ENCODE results near the gene LRRC61.

Gene LRRC61

GRCh38 chr7:150358433-150358832 lies 35.3 kb downstream of the LRRC61 start:
- DNase-seq, result no peak

DNA sequence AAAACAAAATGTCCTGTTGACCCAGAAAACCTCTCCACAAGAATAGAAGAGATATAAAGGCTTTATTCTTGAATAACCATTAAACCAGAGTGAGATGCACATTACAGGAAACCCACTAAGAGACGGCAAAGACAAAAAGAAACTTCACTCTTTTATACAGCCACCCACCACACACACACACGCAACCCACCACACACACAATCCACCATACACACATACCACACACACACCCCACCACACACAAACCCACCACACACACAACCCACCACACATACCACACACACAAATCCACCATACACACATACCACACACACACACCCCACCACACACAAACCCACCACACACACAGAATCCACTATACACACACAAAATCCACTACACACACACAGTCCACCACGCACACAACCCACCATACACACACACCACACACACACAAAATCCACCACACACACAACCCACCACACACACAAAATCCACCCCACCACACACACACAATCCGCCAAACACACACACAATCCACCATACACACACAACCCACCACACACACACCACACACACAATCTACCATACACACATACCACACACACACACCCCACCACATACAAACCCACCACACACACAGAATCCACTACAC lies 36.0 kb downstream of the LRRC61 start:
- DNase-seq, result no peak

GRCh38 chr7:150359622-150360362 lies 36.6 kb downstream of the LRRC61 start:
- no peak for DNase-seq

DNA sequence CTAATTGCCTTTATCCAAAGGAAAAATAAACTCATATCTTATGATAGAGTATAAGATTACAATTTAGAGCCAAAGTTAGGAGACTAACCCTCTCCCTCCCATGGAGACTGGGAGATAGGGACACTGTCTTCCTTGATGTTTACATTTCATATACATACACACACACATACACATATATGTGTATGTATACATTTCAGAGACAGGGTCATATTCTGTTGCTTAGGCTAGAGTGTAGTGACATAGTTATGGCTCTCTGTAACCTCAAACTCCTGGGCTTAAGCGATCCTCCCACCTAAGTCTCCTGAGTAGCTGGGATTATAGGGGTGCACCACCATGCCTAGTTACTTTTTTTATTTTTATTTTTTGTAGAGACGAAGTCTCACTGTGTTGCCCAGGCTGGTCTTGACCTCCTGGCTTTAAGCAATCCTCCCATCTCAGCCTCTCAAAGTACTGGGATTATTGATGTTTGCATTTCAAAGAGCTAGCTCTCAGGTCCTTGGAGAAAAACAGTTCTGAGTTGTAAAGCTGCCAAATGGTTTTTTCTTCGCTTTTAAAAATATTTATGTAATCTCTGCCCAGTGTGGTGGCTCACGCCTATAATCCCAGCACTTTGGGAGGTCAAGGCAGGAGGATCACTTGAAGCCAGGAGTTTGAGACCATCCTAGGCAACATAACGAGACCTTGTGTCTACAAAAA lies 37.4 kb downstream of the LRRC61 start:
- DNase-seq, result no peak

- no peak for DNase-seq
Observed at GRCh38 chr7:150361402-150361801, 38.2 kb downstream of the LRRC61 start.

DNA sequence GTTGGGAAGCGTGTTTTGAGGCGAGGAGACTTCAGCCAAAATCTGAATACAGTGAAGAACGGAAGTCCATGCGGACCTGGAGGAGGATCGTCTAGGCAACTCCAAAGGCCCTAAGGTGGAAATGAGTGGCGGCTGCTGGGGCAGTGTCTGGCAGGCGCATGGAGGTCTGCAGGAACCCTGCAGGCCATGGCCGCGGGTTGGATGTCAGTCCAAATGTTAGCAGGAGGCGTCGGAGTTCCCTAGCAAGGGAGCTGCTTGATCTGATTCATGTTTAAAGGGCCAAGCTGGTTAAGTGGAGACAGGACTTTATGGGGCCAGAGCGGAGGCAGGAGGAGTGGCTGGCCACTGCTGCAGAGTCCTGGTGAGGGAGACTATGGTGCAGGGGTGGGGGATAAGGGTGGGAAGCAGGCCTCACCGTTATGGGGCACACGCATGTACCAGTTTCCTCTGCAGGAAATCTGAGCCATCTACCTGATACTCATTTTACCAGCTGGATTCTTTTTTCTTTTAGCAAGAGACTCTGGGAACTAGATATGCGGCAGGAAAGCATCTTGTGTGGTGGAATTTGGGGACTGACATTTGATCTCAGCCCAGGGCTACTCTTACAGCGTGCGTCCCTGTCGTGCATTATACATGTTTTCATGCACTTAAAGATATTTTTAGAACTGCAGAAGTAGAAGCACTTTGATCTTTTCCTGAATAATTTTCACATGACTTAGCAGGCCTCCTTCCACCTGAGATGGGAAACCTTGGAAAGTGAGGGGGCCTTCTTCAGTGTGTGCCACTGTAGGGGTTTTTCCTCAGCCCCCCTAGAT lies 38.9 kb downstream of the LRRC61 start:
- DNase-seq, result no peak

GRCh38 chr7:150363370-150363769 lies 40.2 kb downstream of the LRRC61 start:
- no peak for DNase-seq

GRCh38 chr7:150363872-150364271 lies 40.7 kb downstream of the LRRC61 start:
- DNase-seq, result no peak

- no peak for DNase-seq
Observed at GRCh38 chr7:150365194-150365593, 42.0 kb downstream of the LRRC61 start.

DNA sequence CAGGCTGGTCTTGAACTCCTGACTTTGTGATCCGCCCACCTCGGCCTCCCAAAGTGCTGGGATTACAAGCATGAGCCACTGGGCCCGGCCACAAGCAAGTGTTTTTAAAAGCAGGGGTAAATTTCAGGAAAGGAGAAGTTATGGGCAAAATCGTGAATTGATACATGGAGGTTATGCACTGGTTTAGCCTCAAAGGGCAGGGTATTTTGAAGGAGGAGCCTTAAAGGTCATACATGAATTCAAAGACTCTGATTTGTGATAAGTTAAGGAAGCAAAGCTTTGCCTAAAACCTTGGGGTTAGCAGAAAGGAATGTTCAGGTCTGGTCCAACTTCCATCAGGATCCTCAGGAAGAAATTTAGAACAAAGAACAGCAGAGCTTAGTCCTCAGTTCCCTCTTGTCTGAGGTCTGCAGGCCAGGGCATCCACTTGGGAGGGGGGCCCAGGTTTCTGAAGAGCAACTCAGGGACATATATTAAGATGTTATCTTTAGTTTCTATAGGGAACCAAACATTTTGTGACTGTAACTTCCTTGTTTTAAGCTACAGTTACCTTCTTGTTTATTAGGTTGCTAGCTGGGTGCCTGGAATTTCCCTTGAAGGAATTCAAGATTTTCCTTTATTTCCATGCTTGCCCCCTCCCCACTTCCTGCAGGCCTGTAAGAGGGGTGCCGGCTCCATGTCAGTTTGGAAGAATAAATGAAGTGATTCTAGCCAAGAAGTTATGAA lies 42.7 kb downstream of the LRRC61 start:
- no peak for DNase-seq

- peak; percentile 30 for DNase-seq
Observed at GRCh38 chr7:150367677-150368095, 44.5 kb downstream of the LRRC61 start.

GRCh38 chr7:150368096-150368883 lies 45.1 kb downstream of the LRRC61 start, which contains the start of gene REPIN1:
Gene REPIN1, plus strand, starts transcription at chr7:150368822. Its CDS starts 890 bp downstream, at chr7:150369712.
- peak; percentile 31 for DNase-seq

DNA sequence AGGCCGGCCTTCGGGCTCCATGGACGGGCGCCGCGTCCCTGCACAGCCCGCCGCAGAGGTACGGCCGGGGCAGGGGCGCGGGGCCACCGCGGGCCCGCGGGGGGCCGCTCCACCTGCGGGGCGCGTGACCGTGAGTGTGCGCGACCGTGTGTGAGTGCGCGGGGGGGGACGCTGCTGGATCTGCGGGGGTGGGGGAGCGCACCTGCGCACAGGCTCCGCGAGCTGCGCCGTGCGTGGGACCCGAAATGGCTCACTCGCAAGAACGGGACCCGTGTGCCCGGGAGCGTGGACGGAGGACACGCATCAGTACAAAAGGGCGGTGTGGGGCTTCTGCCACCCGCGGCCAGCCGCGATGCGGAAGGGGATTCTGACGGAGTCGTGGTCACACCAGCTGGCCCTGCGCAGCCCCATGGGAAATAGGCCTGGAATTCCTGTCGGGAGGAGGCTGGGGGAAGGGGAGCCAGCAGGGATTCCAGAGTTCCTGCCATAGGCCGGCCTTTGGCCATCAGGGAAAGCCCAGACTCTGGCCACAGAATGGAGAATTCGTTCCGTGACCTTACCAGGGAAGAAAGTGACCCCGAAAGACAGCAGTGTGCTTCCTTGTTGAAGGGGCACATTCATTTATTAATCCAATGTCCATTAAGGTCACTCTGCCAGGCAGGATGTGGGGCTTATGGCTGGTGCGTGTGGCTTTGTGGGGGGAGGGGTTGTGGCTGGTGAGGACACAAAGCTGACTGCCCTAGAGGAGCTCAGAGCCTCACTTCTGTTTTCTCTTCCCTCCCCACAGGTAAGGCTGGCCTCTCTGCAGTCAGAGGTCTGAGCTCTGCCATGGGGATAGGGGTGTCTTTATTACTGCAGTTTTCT lies 46.0 kb downstream of the LRRC61 start:
- DNase-seq, result no peak

GRCh38 chr7:150369748-150370501 lies 46.8 kb downstream of the LRRC61 start:
- no peak for DNase-seq

GRCh38 chr7:150370612-150371071 lies 47.5 kb downstream of the LRRC61 start:
- no peak for DNase-seq

GRCh38 chr7:150371131-150371995 lies 48.2 kb downstream of the LRRC61 start:
- DNase-seq, result no peak

DNA sequence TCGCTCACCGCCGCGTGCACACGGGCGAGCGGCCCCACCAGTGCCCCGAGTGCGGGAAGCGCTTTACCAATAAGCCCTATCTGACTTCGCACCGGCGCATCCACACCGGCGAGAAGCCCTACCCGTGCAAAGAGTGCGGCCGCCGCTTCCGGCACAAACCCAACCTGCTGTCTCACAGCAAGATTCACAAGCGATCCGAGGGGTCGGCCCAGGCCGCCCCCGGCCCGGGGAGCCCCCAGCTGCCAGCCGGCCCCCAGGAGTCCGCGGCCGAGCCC lies 48.8 kb downstream of the LRRC61 start:
- no peak for DNase-seq

GRCh38 chr7:150372271-150373048 lies 49.3 kb downstream of the LRRC61 start:
- DNase-seq, result no peak
